Uterus (tissue), 4 donors: ENCODE measurements around the gene CHRNE. TPM values are rescaled to one million over a fixed set of nuclear protein-coding genes. Genes with fewer than 3 reads are reported as not detected.

ENCODE experiments used
- DNase-seq, 2 donors: peaks; one replicate each; pipeline ENCODE4 v3.0.0-alpha.2; 2019 to 2020
- H3K27ac ChIP-seq, 2 donors: fragments of 200-600 bp; sonication (generic); 1 replicate in 1 of 2; 2 replicates in 1 of 2; pipeline ENCODE4 v1.5.1; 2016 to 2018
- H3K27me3 ChIP-seq, 2 donors: fragments of 200-600 bp; sonication (generic); one replicate each; pipeline ENCODE4 v1.5.1; 2018 to 2019; ENCODE audit warnings: control low read depth in 1 of 2
- H3K36me3 ChIP-seq, 2 donors: fragments of 200-600 bp; sonication (generic); one replicate each; pipeline ENCODE4 v1.5.1; 2019; ENCODE audit warnings: control low read depth in 1 of 2
- H3K4me1 ChIP-seq, 2 donors: fragments of 200-600 bp; sonication (generic); one replicate each; pipeline ENCODE4 v1.5.1; 2018 to 2019; ENCODE audit warnings: control low read depth in 1 of 2
- H3K4me3 ChIP-seq, 2 donors: fragments of 200-600 bp; sonication (generic); 1 replicate in 1 of 2; 2 replicates in 1 of 2; pipeline ENCODE4 v1.5.1; 2018 to 2019; ENCODE audit warnings: mild to moderate bottlenecking in 1 of 2
- H3K9me3 ChIP-seq, 2 donors: fragments of 200-600 bp; sonication (generic); one replicate each; pipeline ENCODE4 v1.5.1; 2019; ENCODE audit warnings: control low read depth in 1 of 2
- POLR2A ChIP-seq, 2 donors: fragments of 450-650 bp; IDR thresholded peaks; one replicate each; pipeline ENCODE4 v1.6.1; 2016; ENCODE audit warnings: antibody characterized with exemption in 2 of 2, mild to moderate bottlenecking in 1 of 2, moderate library complexity in 1 of 2
- intact Hi-C: fragments of 100-400 bp; cut with DNase I; formaldehyde crosslinking; loops from one replicate; pipeline ENCODE4 v1.15.1; 2023; ENCODE audit warnings: low total_unique reads
- total RNA-seq, 4 donors: library from RNA; depleted of rRNA in 3 of 4; stranded (reverse); fragments of >200 nt in 3 of 4; gene quantifications; one replicate each; pipeline versions ENCODE4 v1.1.0 to v1.2.4, GENCODE V29; 2014 to 2023
- TF ChIP-seq, protein P1 (sequence below), 4 experiments: fragments of 200-600 bp in 2 of 4; fragments of 450-650 bp in 2 of 4; sonication (generic) in 2 of 4; IDR thresholded peaks; one replicate each; pipeline ENCODE4 v1.5.1; 2016 to 2019; ENCODE audit warnings: antibody characterized with exemption in 4 of 4, mild to moderate bottlenecking in 2 of 4, moderate library complexity in 1 of 4
- donor health status: DM: yes; HTN: yes; CAD: no.

The CHRNE gene
- total RNA-seq, 4 donors from 2014 or later, result 0.79 to 0.83 TPM; not detected in 2

GRCh38 chr17:4897198-4897687, 5.7 kb downstream of the CHRNE start:
- DNase-seq, result no peak
- Histone ChIP-seq H3K4me3 (no peak overlapping the region), H3K9me3 (no peaks in the 10 kb centered on the region), H3K27me3 (peaks cover 0 to 4% of the 10 kb centered on the region in 2 donors), H3K27ac (no peak overlapping the region), H3K4me1 (no peaks in the 10 kb centered on the region), H3K36me3 (no peaks in the 10 kb centered on the region)
- TF ChIP-seq, protein P1, sequence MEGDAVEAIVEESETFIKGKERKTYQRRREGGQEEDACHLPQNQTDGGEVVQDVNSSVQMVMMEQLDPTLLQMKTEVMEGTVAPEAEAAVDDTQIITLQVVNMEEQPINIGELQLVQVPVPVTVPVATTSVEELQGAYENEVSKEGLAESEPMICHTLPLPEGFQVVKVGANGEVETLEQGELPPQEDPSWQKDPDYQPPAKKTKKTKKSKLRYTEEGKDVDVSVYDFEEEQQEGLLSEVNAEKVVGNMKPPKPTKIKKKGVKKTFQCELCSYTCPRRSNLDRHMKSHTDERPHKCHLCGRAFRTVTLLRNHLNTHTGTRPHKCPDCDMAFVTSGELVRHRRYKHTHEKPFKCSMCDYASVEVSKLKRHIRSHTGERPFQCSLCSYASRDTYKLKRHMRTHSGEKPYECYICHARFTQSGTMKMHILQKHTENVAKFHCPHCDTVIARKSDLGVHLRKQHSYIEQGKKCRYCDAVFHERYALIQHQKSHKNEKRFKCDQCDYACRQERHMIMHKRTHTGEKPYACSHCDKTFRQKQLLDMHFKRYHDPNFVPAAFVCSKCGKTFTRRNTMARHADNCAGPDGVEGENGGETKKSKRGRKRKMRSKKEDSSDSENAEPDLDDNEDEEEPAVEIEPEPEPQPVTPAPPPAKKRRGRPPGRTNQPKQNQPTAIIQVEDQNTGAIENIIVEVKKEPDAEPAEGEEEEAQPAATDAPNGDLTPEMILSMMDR (IDR thresholded peaks at IDR 0.05), result no peak
- no peak for TF ChIP-seq POLR2A (IDR thresholded peaks at IDR 0.05)
- intact Hi-C loops, result loop anchor here (5.0 kb wide), 1 partner anchor 110 kb away; the partner anchor contains the start of genes GLTPD2 and VMO1

- Histone ChIP-seq H3K4me1 (no peaks in the 10 kb centered on the region), H3K9me3 (no peaks in the 10 kb centered on the region), H3K27ac (no peak overlapping the region), H3K36me3 (no peaks in the 10 kb centered on the region), H3K4me3 (no peak overlapping the region), H3K27me3 (peaks cover 0 to 4% of the 10 kb centered on the region in 2 donors)
- no peak for DNase-seq
- intact Hi-C loops, result loop anchor here (5.0 kb wide), 1 partner anchor 109 kb away; the partner anchor contains the start of genes GLTPD2 and VMO1
- no peak for TF ChIP-seq POLR2A (IDR thresholded peaks at IDR 0.05)
- TF ChIP-seq, protein P1 (IDR thresholded peaks at IDR 0.05), result no peak
These were observed 6.3 kb downstream of the CHRNE start for GRCh38 chr17:4896332-4897197.

- intact Hi-C loops, result loop anchor here (5.0 kb wide), 1 partner anchor 108 kb away; the partner anchor contains the start of genes GLTPD2 and VMO1
- DNase-seq, result no peak
- Histone ChIP-seq H3K27me3 (peaks cover 0 to 4% of the 10 kb centered on the region in 2 donors), H3K9me3 (no peaks in the 10 kb centered on the region), H3K4me3 (no peak overlapping the region), H3K27ac (no peak overlapping the region), H3K36me3 (no peaks in the 10 kb centered on the region), H3K4me1 (no peaks in the 10 kb centered on the region)
- TF ChIP-seq, protein P1 (IDR thresholded peaks at IDR 0.05), result no peak
- TF ChIP-seq POLR2A (IDR thresholded peaks at IDR 0.05), result no peak
These were observed 7.1 kb downstream of the CHRNE start for GRCh38 chr17:4895657-4896331.

DNA sequence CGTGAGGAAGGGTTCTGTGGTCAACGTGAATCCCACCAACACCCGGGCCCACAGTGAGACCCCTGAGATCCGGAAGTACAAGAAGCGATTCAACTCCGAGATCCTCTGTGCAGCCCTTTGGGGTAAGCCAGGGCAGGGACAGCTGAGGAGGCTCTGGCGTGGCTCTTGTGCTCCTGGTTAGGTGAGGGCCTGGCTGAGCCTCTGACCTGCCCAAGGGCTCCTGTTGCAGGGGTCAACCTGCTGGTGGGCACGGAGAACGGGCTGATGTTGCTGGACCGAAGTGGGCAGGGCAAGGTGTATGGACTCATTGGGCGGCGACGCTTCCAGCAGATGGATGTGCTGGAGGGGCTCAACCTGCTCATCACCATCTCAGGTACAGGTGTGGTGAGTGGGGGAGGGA, 7.8 kb downstream of the CHRNE start:
- no peaks in the 10 kb centered on the region for H3K9me3 ChIP-seq
- intact Hi-C loops, result loop anchor here (5.0 kb wide), 1 partner anchor 108 kb away; the partner anchor contains the start of genes GLTPD2 and VMO1
- no peak for DNase-seq
- peaks cover 0 to 1% of the 10 kb centered on the region in 2 donors for H3K27me3 ChIP-seq
- H3K36me3 ChIP-seq, result no peaks in the 10 kb centered on the region
- H3K4me1 ChIP-seq, result no peaks in the 10 kb centered on the region
- TF ChIP-seq, protein P1 (IDR thresholded peaks at IDR 0.05), result no peak
- no peak for TF ChIP-seq POLR2A (IDR thresholded peaks at IDR 0.05)
- H3K27ac ChIP-seq, result no peak overlapping the region
- no peak overlapping the region for H3K4me3 ChIP-seq
